Naive thymus-derived CD4-positive, alpha-beta T cell (primary cell): Measurements from ENCODE around the gene TREH. TPM values are rescaled to one million over a fixed set of nuclear protein-coding genes. Genes with fewer than 3 reads are reported as not detected.
"Not testable (repeated sequence)": the region's sequence is repeated elsewhere in the genome, so short reads cannot be mapped to it uniquely, and the experiment has no call there.

ENCODE experiments used
- ATAC-seq: fragments of 150-1000 bp; cut with Tn5 transposase; 2 replicates; pipeline ENCODE4 v1.10.0; 2021; ENCODE audit warnings: mild to moderate bottlenecking, moderate library complexity
- CTCF ChIA-PET: fragments of 350-600 bp; sonication (Branson Sonifier 250); formaldehyde crosslinking; loops from one replicate; lab custom pipeline; 2021; ENCODE audit warnings: antibody characterized with exemption; lab: Charles Lee
- POLR2A ChIA-PET: fragments of 350-600 bp; sonication (Branson Sonifier 250); formaldehyde crosslinking; loops from one replicate; lab custom pipeline; 2021; ENCODE audit warnings: antibody characterized with exemption, inconsistent platforms; lab: Charles Lee
- DNase-seq, 9 donors: peaks; one replicate each; pipeline versions ENCODE4 v3.0.0 to v3.0.0-alpha.2; 2020 to 2022; ENCODE audit warnings: mixed read lengths in 1 of 9
- H3K27ac ChIP-seq: one replicate; pipeline ENCODE4 v1.7.0; 2013; ENCODE audit warnings: mild to moderate bottlenecking, low read depth, low read length, moderate library complexity
- H3K27me3 ChIP-seq, 2 donors: one replicate each; pipeline ENCODE4 v1.7.0; 2013; ENCODE audit warnings: low read length in 2 of 2, mild to moderate bottlenecking in 2 of 2, moderate library complexity in 2 of 2; ENCODE audit not compliant: control insufficient read depth in 2 of 2, insufficient read depth in 2 of 2
- H3K36me3 ChIP-seq, 3 experiments: 1 replicate in 2 of 3; 2 replicates in 1 of 3; pipeline ENCODE4 v1.7.0; 2013; ENCODE audit warnings: low read length in 3 of 3, mild to moderate bottlenecking in 3 of 3, moderate library complexity in 1 of 3; ENCODE audit not compliant: insufficient read depth in 3 of 3, control insufficient read depth in 2 of 3
- H3K4me1 ChIP-seq, 2 donors: one replicate each; pipeline ENCODE4 v1.7.0; 2013; ENCODE audit warnings: low read length in 2 of 2, mild to moderate bottlenecking in 2 of 2, moderate library complexity in 1 of 2; ENCODE audit not compliant: control insufficient read depth in 2 of 2, insufficient read depth in 2 of 2
- H3K4me3 ChIP-seq: 2 replicates; pipeline ENCODE4 v1.7.0; 2013; ENCODE audit warnings: mild to moderate bottlenecking, low read length
- H3K9me3 ChIP-seq, 3 experiments: 1 replicate in 2 of 3; 2 replicates in 1 of 3; pipeline ENCODE4 v1.7.0; 2013; ENCODE audit warnings: low read length in 3 of 3; ENCODE audit not compliant: control insufficient read depth in 2 of 3
- H3K27ac Mint-ChIP-seq, 9 donors: one replicate each; pipeline ENCODE4 v1.8.0; 2020 to 2022; ENCODE audit warnings: mixed read lengths in 9 of 9, mild to moderate bottlenecking in 8 of 9, moderate library complexity in 5 of 9, inconsistent platforms in 2 of 9
- H3K27me3 Mint-ChIP-seq, 5 donors: one replicate each; pipeline ENCODE4 v1.8.0; 2021 to 2022; ENCODE audit warnings: mixed read lengths in 5 of 5, mild to moderate bottlenecking in 1 of 5
- H3K36me3 Mint-ChIP-seq, 5 donors: one replicate each; pipeline ENCODE4 v1.8.0; 2020 to 2022; ENCODE audit warnings: mixed read lengths in 5 of 5, mild to moderate bottlenecking in 3 of 5, inconsistent platforms in 1 of 5
- H3K4me1 Mint-ChIP-seq, 7 donors: one replicate each; pipeline ENCODE4 v1.8.0; 2020 to 2022; ENCODE audit warnings: mixed read lengths in 7 of 7, mild to moderate bottlenecking in 3 of 7, inconsistent platforms in 1 of 7
- H3K4me3 Mint-ChIP-seq, 10 donors: one replicate each; pipeline ENCODE4 v1.8.0; 2020 to 2022; ENCODE audit warnings: mild to moderate bottlenecking in 10 of 10, mixed read lengths in 10 of 10, moderate library complexity in 6 of 10, inconsistent platforms in 2 of 10
- H3K9me3 Mint-ChIP-seq, 11 donors: one replicate each; pipeline ENCODE4 v1.8.0; 2020 to 2022; ENCODE audit warnings: mixed read lengths in 11 of 11, mild to moderate bottlenecking in 4 of 11, inconsistent platforms in 1 of 11, moderate library complexity in 1 of 11
- intact Hi-C, 2 donors: fragments of 100-400 bp; cut with micrococcal nuclease; formaldehyde crosslinking; loops; one replicate each; pipeline ENCODE4 v1.15.1; 2023
- polyA plus RNA-seq, 2 donors: library from polyadenylated mRNA; unstranded; fragments of 300-500 nt; fragmentation: Illumina TruSeq; gene quantifications; one replicate each; pipeline ENCODE4 v1.2.3, GENCODE V29; 2021
- total RNA-seq, 6 experiments: library from RNA in 5 of 6; stranded (reverse) in 5 of 6; gene quantifications; 1 replicate in 5 of 6; 2 replicates in 1 of 6; pipeline ENCODE4 v1.2.3 and lab custom pipeline; 2021 to 2026

TREH gene
- total and polyA plus RNA-seq, 7 experiments from 2014 or later = not detected

DNA sequence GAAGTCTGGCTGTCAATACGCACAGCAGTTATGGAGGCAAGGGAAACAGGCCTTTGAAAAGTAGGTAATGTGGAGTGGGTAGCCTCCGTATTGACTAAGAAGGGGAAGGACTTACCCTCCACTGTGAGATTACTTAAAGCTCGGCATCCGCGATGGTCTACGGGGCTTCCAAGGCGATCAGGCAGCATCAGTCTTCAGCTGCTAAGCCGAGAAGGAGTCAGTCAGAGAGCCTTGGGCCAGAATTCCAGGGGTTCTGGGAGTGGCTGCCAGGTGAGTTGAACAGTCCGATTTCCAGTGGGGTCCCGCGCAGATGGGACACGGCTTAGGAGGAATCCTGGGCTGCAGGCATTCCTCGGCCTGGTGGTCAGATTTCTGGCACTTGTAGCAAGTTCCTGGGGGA is 40.6 kb upstream of the TREH start:
- H3K4me3 ChIP-seq, H3K9me3 ChIP-seq, H3K4me1 ChIP-seq, H3K27ac Mint-ChIP-seq, CTCF ChIA-PET, intact Hi-C loops, POLR2A ChIA-PET, H3K9me3 Mint-ChIP-seq, DNase-seq, H3K27ac ChIP-seq, ATAC-seq, H3K36me3 Mint-ChIP-seq, H3K27me3 Mint-ChIP-seq, H3K27me3 ChIP-seq, H3K4me3 Mint-ChIP-seq, H3K36me3 ChIP-seq: not testable (repeated sequence)
- peaks cover 4 to 13% (median 7%) of the 10 kb centered on the region in 7 donors for H3K4me1 Mint-ChIP-seq

DNA sequence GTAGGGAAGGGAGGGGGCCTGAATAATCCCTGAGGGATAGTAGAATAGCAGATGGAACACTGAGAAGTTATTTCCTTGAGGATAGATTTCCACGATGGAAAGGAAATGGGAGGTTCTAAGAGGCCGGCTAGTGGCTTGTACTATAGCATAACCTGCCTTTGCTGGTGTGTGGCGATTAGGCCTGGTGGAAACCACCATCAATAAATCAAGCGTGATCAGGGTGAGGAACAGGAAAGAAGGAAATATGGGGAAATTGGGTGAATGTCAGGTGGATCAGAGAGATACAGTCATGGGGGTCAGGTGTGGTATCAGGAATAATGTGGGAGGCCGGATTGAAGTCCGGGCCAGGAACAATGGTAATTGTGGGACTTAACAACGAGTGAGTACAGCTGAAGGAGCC is 39.1 kb upstream of the TREH start:
- H3K27me3 ChIP-seq, H3K4me1 ChIP-seq, H3K36me3 ChIP-seq, H3K4me3 ChIP-seq, ATAC-seq, POLR2A ChIA-PET, CTCF ChIA-PET, intact Hi-C loops, H3K36me3 Mint-ChIP-seq, H3K4me3 Mint-ChIP-seq, H3K27ac ChIP-seq, DNase-seq, H3K9me3 ChIP-seq, H3K9me3 Mint-ChIP-seq, H3K27me3 Mint-ChIP-seq: not testable (repeated sequence)
- peak overlapping the region in 2 of 9 donors; percentile 9 to 85 for H3K27ac Mint-ChIP-seq
- peaks cover 4 to 13% (median 9%) of the 10 kb centered on the region in 7 donors for H3K4me1 Mint-ChIP-seq

DNA sequence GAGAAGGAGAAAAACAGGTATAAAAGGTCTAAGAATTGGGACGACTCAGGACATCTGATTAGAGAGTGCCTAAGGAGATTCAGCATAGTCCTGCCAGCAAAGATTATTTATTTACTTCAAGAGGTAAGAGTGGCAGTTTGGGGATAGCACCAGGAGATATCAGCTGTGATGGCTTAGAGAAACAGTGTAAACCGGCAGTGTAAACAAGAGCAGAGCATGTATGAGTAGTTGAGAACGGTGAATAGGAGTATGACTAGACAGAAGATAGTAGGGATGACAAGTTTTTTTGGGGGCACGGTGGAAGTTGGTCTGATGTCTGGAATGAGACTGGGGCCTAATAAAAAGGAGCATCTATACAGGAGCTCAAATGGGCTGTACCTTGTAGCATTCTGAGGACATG is 38.3 kb upstream of the TREH start:
- H3K4me3 Mint-ChIP-seq, H3K27ac ChIP-seq, H3K9me3 Mint-ChIP-seq, H3K4me3 ChIP-seq, H3K27me3 Mint-ChIP-seq, H3K27ac Mint-ChIP-seq, ATAC-seq, POLR2A ChIA-PET, H3K36me3 ChIP-seq, H3K36me3 Mint-ChIP-seq, H3K4me1 ChIP-seq, H3K9me3 ChIP-seq, H3K27me3 ChIP-seq, CTCF ChIA-PET, DNase-seq, intact Hi-C loops: not testable (repeated sequence)
- H3K4me1 Mint-ChIP-seq = peaks cover 4 to 13% (median 9%) of the 10 kb centered on the region in 7 donors

DNA sequence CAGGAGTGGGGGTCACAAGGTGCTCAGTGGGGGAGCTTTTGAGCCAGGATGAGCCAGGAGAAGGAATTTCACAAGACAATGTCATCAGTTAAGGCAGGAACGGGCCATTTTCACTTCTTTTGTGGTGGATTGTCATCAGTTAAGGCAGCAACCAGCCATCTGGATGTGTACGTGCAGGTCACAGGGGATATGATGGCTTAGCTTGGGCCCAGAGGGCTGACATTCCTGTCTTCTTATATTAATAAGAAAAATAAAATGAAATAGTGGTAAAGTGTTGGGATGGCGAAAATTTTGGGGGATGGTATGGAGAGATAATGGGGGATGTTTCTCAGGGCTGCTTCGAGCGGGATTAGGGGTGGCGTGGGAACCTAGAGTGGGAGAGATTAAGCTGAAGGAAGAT is 37.8 kb upstream of the TREH start:
- intact Hi-C loops, H3K27me3 Mint-ChIP-seq, H3K9me3 ChIP-seq, DNase-seq, H3K9me3 Mint-ChIP-seq, H3K4me3 Mint-ChIP-seq, H3K4me1 ChIP-seq, H3K36me3 ChIP-seq, POLR2A ChIA-PET, H3K27ac Mint-ChIP-seq, H3K27ac ChIP-seq, H3K4me3 ChIP-seq, H3K27me3 ChIP-seq, CTCF ChIA-PET, H3K36me3 Mint-ChIP-seq, ATAC-seq: not testable (repeated sequence)
- H3K4me1 Mint-ChIP-seq = peaks cover 4 to 13% (median 9%) of the 10 kb centered on the region in 7 donors

DNA sequence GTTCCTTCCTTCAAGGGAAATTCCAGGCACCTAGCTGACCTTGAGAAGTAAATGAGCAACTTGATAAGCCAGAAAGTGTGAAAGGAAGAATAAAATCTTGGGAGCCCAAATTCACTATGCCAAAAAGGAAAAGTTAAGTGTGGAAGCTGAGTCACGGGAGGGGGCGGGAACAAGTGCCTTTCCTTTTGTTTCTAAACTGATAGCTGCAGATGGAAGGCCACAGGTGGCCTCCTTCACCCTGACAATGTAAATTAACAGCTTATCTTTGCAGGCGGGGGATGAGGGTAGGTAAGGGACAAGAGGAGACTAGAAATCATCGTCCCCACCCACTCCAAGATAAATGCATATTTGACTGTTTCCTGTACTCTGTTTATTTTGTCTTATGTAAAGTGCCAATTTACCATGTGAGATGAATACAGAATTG is 36.4 kb upstream of the TREH start:
- no peak overlapping the region for H3K27ac Mint-ChIP-seq
- Histone ChIP-seq H3K27ac (no peak overlapping the region), H3K4me1 (no peaks in the 10 kb centered on the region), H3K36me3 (no peaks in the 10 kb centered on the region), H3K9me3 (no peaks in the 10 kb centered on the region), H3K27me3 (no peaks in the 10 kb centered on the region), H3K4me3 (no peak overlapping the region)
- peaks cover 4 to 13% (median 9%) of the 10 kb centered on the region in 7 donors for H3K4me1 Mint-ChIP-seq
- ChIA-PET CTCF (interaction anchor here (0.6 to 1.4 kb wide), 3 partner anchors 25 to 895 kb away, joined by 3 to 6 read pairs (median 3); no protein-coding TSS in a partner anchor), POLR2A (interaction anchor here (1.0 kb wide), 1 partner anchor 11 kb away, joined by 5 read pairs; no protein-coding TSS in a partner anchor)
- H3K9me3 Mint-ChIP-seq = no peaks in the 10 kb centered on the region
- ATAC-seq (no peak), DNase-seq (no peak)
- H3K27me3 Mint-ChIP-seq = peaks cover 0 to 9% (median 0%) of the 10 kb centered on the region in 5 donors
- intact Hi-C loops = no loop called here
- no peaks in the 10 kb centered on the region for H3K36me3 Mint-ChIP-seq
- H3K4me3 Mint-ChIP-seq = no peak overlapping the region

DNA sequence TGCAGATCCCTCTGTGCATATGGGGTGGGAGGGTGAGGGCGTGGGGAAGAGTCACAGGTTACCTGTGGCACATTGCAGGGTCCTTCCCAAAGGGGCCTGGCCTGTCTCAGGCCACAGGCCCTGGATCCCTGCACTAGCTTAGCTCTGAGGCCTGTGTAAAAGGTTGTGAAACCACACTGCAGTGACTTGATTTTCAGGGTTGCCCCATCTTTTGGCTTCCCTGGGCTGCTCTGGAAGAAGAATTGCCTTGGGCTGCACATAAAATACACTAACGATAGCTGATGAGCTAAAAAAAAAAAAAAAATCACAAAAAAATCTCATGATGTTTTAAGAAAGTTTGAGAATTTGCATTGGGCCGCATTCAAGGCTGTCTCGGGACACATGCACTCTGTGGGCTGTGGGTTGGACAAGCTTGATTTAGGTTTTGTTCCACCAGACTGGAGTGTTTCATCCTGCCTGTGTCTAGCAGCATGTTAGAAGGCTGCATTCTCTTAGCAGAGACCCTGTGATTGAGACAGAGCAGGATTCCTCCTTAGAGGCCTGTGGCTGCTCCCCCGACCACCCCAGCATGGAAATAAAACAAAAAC is 35.9 kb upstream of the TREH start:
- Mint-ChIP-seq H3K36me3 (no peaks in the 10 kb centered on the region), H3K27me3 (peaks cover 0 to 10% (median 0%) of the 10 kb centered on the region in 5 donors), H3K4me1 (peaks cover 4 to 13% (median 9%) of the 10 kb centered on the region in 7 donors), H3K4me3 (no peak overlapping the region), H3K9me3 (no peaks in the 10 kb centered on the region), H3K27ac (peak overlapping the region in 1 of 9 donors; percentile 34)
- intact Hi-C loops = no loop called here
- Histone ChIP-seq H3K36me3 (no peaks in the 10 kb centered on the region), H3K27me3 (no peaks in the 10 kb centered on the region), H3K4me3 (no peak overlapping the region), H3K27ac (no peak overlapping the region), H3K4me1 (no peaks in the 10 kb centered on the region), H3K9me3 (no peaks in the 10 kb centered on the region)
- no peak for DNase-seq
- POLR2A ChIA-PET = interaction anchor here (1.0 kb wide), 1 partner anchor 11 kb away, joined by 5 read pairs; no protein-coding TSS in a partner anchor
- ATAC-seq = no peak
- CTCF ChIA-PET = interaction anchor here (0.6 to 1.4 kb wide), 2 partner anchors 25 to 894 kb away, joined by 3 to 6 read pairs; no protein-coding TSS in a partner anchor

DNA sequence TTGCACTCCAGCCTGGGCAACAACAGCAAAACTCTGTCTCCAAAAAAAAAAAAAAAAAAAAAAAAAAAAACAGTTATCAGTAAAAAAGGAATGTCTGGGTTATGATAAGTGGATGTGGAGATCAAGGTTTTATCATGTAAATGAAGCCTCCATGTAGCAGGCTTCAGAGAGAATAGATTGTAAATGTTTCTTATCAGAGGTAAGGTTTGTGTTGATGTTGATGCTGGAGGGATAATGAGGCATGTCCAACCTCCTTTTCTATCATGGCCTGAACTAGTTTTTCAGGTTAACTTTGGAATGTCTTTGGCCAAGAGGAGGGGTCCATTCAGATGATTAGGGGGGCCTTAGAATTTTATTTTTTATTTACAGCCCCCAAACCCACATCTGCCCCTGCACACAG is 35.4 kb upstream of the TREH start:
- Histone ChIP-seq H3K27ac (no peak overlapping the region), H3K27me3 (no peaks in the 10 kb centered on the region), H3K4me3 (no peak overlapping the region), H3K36me3 (no peaks in the 10 kb centered on the region), H3K4me1 (no peaks in the 10 kb centered on the region), H3K9me3 (no peaks in the 10 kb centered on the region)
- ChIA-PET CTCF (interaction anchor here (0.6 to 1.4 kb wide), 2 partner anchors 20 to 24 kb away, joined by 3 to 6 read pairs; no protein-coding TSS in a partner anchor), POLR2A (no interaction called here)
- ATAC-seq (no peak), DNase-seq (no peak)
- no peaks in the 10 kb centered on the region for H3K9me3 Mint-ChIP-seq
- peaks cover 4 to 13% (median 9%) of the 10 kb centered on the region in 7 donors for H3K4me1 Mint-ChIP-seq
- intact Hi-C loops = no loop called here
- peaks cover 0 to 10% (median 0%) of the 10 kb centered on the region in 5 donors for H3K27me3 Mint-ChIP-seq
- peak overlapping the region in 1 of 9 donors; percentile 34 for H3K27ac Mint-ChIP-seq
- no peak overlapping the region for H3K4me3 Mint-ChIP-seq
- no peaks in the 10 kb centered on the region for H3K36me3 Mint-ChIP-seq
